Smooth muscle cell of the brain vasculature (primary cell): ENCODE measurements around the gene MCM8.

Experiments
- DNase-seq: peaks from one replicate; pipeline ENCODE4 v3.0.0-alpha.2; 2012; ENCODE audit warnings: low read depth, low spot score

Gene MCM8

GRCh38 chr20:5945963-5946362 lies 4.5 kb upstream of the MCM8 start:
- no peak for DNase-seq

- DNase-seq, result no peak
Measured at GRCh38 chr20:5947276-5947675, 3.2 kb upstream of the MCM8 start.

- no peak for DNase-seq
Measured at GRCh38 chr20:5949943-5950270, 545 bp upstream of the MCM8 start.

- DNase-seq, result no peak
Measured at GRCh38 chr20:5967469-5967868, 17.0 kb downstream of the MCM8 start.

- DNase-seq, result no peak
Measured at GRCh38 chr20:5968462-5968861, 18.0 kb downstream of the MCM8 start.

GRCh38 chr20:5969348-5969935 lies 19.0 kb downstream of the MCM8 start:
- DNase-seq, result no peak

GRCh38 chr20:5969940-5970339 lies 19.5 kb downstream of the MCM8 start:
- DNase-seq, result no peak

GRCh38 chr20:5970381-5970780 lies 19.9 kb downstream of the MCM8 start:
- no peak for DNase-seq

GRCh38 chr20:5971203-5971602 lies 20.8 kb downstream of the MCM8 start:
- no peak for DNase-seq

- DNase-seq, result no peak
Measured at GRCh38 chr20:5973172-5973571, 22.7 kb downstream of the MCM8 start.

GRCh38 chr20:5973971-5974370 lies 23.5 kb downstream of the MCM8 start:
- no peak for DNase-seq

- no peak for DNase-seq
Measured at GRCh38 chr20:5974531-5974930, 24.1 kb downstream of the MCM8 start.

- no peak for DNase-seq
Measured at GRCh38 chr20:5975778-5976177, 25.3 kb downstream of the MCM8 start.

- no peak for DNase-seq
Measured at GRCh38 chr20:5977223-5977622, 26.8 kb downstream of the MCM8 start.

- DNase-seq, result no peak
Measured at GRCh38 chr20:5977975-5978374, 27.5 kb downstream of the MCM8 start.

GRCh38 chr20:5979801-5980200 lies 29.3 kb downstream of the MCM8 start:
- no peak for DNase-seq

GRCh38 chr20:5980720-5981538 lies 30.5 kb downstream of the MCM8 start:
- no peak for DNase-seq

- no peak for DNase-seq
Measured at GRCh38 chr20:5987383-5987782, 36.9 kb downstream of the MCM8 start.

GRCh38 chr20:5989539-5989938 lies 39.1 kb downstream of the MCM8 start:
- DNase-seq, result no peak

GRCh38 chr20:5990946-5991345 lies 40.5 kb downstream of the MCM8 start:
- DNase-seq, result no peak

GRCh38 chr20:5991623-5992441 lies 41.4 kb downstream of the MCM8 start:
- no peak for DNase-seq

GRCh38 chr20:5996765-5997164 lies 46.3 kb downstream of the MCM8 start:
- DNase-seq, result no peak

GRCh38 chr20:5999783-6000182 lies 49.3 kb downstream of the MCM8 start:
- no peak for DNase-seq
